Measurements from ENCODE around the gene ALDH1B1.
A peak's percentile ranks its signal among the peaks of the same experiment; 100 is the strongest.

The ALDH1B1 gene

DNA sequence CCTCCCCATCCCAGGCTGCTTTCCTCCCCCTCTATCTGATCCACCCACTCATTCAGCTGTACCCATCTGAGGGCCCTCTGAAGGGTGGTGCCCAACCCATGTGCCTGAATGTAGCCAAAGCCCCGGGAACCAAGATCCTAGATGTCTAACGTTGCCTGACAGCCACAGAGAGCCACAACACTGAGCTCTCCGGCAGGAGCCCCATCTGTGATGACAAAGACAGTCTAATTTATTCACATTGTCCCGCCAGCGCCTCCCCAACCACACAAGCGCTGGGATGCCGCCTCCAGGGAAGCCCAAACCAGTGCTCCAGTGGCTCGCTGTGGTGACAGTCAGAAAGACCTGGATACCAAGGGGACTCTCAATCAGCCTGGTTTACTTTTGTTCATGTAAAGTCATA is 23.4 kb downstream of the ALDH1B1 start:
- H3K27ac Mint-ChIP-seq: no peak overlapping the region
- no peaks in the 10 kb centered on the region for H3K36me3 Mint-ChIP-seq
- no peak overlapping the region for H3K4me3 Mint-ChIP-seq
- peaks cover 3% of the 10 kb centered on the region for H3K4me1 Mint-ChIP-seq
- no peaks in the 10 kb centered on the region for H3K9me3 Mint-ChIP-seq
- peaks cover 3% of the 10 kb centered on the region for H3K27me3 Mint-ChIP-seq

DNA sequence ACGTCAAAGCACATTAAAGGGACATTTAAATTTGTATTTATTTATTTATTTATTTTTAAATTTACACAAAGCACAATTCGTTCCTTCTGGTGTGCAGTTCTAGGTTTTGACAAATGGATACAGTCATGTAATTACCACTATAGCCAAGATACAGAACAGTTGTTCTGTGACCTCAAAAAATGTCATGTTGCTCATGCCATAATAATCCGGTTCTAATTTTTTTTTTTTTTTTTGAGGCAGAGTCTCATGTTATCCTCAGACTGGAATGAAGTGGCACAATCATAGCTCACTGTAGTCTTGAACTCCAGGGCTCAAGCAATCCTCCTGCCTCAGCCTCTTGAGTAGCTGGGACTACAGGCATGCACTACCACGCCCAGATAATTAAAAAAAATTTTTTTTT is 24.0 kb downstream of the ALDH1B1 start:
- H3K27ac Mint-ChIP-seq: no peak overlapping the region
- peaks cover 7% of the 10 kb centered on the region for H3K27me3 Mint-ChIP-seq
- H3K9me3 Mint-ChIP-seq: no peaks in the 10 kb centered on the region
- no peaks in the 10 kb centered on the region for H3K36me3 Mint-ChIP-seq
- H3K4me3 Mint-ChIP-seq: no peak overlapping the region
- H3K4me1 Mint-ChIP-seq: peaks cover 3% of the 10 kb centered on the region

DNA sequence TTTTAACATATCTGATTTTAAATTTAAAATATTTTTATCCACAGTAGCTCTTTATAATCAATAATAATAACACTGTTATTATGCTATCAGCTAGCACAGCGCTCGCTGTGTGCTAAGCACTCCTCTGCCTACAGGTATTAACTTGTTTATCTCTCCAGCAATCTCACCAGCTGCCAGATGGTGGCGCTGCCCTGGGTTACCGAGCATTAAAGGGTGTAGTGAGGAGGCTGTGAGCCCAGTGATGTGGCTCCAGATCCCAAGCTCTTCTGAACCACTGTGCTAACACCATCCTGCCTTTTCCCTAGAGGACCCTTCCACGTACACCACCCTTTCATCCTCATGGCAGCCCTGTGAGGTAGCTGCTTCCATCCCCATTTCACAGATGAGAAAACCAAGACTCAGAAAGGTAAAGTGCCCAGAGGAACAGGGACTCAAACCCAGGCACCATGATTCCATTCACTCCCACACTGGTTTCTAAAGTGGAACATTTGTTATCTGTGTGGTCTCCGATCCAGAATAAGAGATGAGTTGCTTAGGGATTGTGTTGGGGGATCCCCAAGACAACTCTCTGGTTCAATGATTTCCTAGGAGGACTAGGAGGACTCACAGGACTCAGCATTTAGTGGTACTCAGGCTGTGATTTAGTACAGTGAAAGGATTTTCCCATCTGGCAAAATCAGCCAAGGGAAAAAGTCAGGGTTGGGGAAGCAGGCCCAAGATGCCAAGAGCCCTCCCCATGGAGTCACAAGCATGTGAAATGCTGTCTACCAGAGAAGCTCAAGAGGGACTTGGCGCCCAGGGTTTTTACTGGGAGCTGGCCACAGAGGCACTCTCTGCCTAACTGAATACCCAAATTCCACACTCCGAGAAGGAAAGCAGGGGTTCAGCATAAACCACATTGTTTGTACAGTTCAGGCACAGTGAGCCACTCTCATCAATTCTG is 24.8 kb downstream of the ALDH1B1 start:
- Mint-ChIP-seq H3K4me1 (peaks cover 3% of the 10 kb centered on the region), H3K4me3 (no peak overlapping the region), H3K36me3 (no peaks in the 10 kb centered on the region), H3K27me3 (peaks cover 9% of the 10 kb centered on the region), H3K9me3 (no peaks in the 10 kb centered on the region), H3K27ac (no peak overlapping the region)

DNA sequence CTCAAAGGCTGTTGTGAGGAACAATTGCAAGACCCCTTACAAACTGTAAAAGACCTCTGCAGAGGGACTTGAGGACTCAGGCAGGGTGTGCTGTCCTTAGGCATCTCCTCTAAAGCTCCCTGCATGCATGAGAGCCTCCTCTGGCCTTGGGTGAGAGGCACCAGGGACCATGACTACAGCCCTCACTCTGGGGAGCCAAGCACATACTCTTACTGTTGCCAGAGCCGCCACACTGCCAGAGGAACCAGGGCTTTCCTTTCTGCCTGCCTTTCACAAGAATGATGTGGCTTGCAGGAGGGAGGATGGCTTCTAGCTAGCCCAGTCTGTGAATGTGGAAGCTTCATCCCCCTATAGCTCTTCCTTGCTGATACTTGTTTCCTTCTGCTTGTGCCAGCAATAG is 25.9 kb downstream of the ALDH1B1 start:
- peaks cover 14% of the 10 kb centered on the region for H3K27me3 Mint-ChIP-seq
- H3K4me1 Mint-ChIP-seq: peaks cover 4% of the 10 kb centered on the region
- H3K36me3 Mint-ChIP-seq: no peaks in the 10 kb centered on the region
- no peaks in the 10 kb centered on the region for H3K9me3 Mint-ChIP-seq
- no peak overlapping the region for H3K4me3 Mint-ChIP-seq
- no peak overlapping the region for H3K27ac Mint-ChIP-seq

DNA sequence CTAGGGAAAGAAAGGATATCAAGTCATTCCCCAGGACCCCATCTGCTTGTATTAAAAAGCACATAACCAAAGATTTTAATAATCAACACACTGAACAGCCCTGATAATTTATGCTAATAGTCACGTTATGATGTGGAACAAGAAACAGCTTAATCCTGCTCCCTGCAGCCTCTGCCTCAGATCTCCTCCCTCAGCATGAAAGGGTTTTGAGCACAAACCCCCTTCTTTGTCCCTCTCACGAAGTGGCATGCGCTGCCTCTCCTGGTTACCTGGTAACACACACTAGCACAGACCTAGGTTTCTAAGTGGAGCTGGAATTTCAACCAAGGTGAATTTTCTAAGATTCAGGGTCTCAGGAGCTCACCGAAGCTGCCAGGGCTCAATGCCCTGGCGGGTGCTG is 26.7 kb downstream of the ALDH1B1 start:
- Mint-ChIP-seq H3K27me3 (peaks cover 16% of the 10 kb centered on the region), H3K36me3 (no peaks in the 10 kb centered on the region), H3K9me3 (no peaks in the 10 kb centered on the region)

DNA sequence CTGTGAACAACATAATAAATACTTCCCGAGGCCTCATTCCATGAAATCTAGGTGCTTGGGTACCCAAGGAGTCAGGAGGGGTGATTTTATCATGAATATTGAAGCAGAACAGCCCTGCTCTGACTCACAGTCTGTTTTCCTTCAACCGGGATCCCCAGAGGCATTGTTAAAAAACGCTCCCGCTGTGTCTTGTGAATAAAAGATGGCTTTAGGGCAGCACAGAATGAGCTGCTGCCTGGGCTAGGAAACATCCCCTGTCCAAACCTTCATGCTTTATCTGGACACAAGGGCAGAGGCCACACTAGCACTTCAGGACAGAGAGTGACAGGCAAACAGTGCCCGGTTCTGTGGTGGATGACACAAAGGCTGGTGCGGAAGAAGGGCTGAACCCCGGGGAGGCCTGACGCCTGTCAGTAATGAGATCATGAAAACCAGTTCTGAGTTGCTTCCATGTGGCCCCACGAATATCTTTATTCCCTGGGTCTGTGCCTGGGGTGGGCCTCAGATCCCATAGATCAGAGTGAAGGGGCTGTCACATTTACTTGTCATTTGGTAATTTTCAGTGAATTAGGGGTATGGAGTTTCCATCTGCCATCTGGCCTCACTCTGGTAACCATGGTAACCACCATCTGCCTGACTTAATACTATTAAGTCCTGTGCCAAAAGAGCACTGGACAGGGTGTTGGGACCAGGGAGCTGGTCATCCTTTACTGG is 29.2 kb downstream of the ALDH1B1 start:
- Mint-ChIP-seq H3K9me3 (no peaks in the 10 kb centered on the region), H3K4me3 (no peak overlapping the region), H3K4me1 (peaks cover 12% of the 10 kb centered on the region), H3K27ac (no peak overlapping the region), H3K36me3 (no peaks in the 10 kb centered on the region), H3K27me3 (peaks cover 24% of the 10 kb centered on the region)

More for the DNA sequence above, 26.7 kb downstream of the ALDH1B1 start:
- peaks cover 7% of the 10 kb centered on the region for H3K4me1 Mint-ChIP-seq
- no peak overlapping the region for H3K27ac Mint-ChIP-seq
- no peak overlapping the region for H3K4me3 Mint-ChIP-seq

DNA sequence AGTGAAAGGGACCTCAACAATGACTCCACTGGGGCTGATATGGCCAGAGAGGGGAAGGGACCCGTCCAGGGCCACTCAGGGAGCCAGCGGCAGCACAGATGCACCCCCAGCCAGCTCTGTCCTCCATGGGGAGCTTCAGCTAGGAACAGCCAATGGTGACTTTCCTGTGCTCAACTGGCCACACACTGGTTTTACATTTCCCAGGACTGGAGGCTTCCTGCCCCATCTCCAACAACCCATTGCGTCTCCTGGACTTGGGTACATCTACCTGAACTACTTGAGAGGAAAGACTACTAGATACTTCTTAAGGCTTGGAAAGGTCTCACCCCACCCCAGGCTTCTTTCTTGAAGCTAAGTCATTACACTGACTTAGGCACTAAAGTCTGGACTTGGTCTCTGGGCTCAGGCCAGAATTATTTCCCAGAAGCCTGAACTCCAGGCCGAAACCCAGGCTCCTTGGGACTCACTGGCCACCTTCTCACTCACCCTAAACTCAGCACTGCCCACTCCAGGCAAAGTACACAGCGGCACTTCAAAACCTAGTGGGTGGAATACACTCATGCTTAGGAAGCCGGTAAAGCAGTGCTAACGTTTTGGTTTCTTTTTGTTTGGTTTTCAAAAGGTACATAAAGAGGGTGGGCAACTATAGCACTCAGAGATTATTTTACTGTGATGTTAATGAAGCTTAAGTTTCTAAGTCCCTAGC is 30.2 kb downstream of the ALDH1B1 start:
- H3K27ac Mint-ChIP-seq: no peak overlapping the region
- H3K9me3 Mint-ChIP-seq: no peaks in the 10 kb centered on the region
- peak overlapping the region; percentile 58 for H3K4me3 Mint-ChIP-seq
- H3K27me3 Mint-ChIP-seq: peaks cover 24% of the 10 kb centered on the region
- peaks cover 9% of the 10 kb centered on the region for H3K4me1 Mint-ChIP-seq
- H3K36me3 Mint-ChIP-seq: no peaks in the 10 kb centered on the region

DNA sequence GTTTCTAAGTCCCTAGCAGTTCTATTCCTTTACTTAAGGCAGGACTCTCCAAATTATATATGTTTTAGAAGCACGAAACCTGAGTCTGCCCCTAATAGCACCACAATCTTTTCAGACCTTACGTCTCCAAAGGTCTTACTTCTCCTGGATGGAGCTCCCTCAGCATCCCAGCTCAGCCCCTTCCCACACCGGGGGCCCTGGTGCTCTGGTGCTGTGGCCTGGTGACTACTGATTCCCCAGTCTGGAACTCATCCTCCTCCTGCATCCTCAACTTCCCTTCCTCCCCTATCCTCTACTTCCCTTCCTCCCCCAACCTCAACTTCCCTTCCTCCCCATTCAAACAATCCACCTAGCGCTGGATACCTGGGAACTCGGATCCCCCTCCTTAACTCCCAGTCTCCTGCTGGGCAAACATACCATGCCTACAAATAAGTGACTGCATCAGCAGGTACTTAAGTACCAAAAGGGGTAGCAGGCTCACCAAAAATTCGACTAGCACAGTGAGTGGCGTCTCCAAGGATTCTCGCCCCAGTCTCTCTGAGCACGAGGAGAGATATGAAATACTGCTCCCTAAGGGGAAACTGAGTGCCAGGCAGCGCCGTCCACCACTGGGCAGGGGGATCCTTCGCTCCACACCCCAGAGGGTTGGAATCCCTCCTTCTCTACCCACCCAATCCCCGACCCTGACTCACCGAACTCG is 30.9 kb downstream of the ALDH1B1 start:
- Mint-ChIP-seq H3K27ac (no peak overlapping the region), H3K4me1 (peaks cover 9% of the 10 kb centered on the region), H3K9me3 (no peaks in the 10 kb centered on the region), H3K4me3 (peak overlapping the region; percentile 58), H3K27me3 (peaks cover 24% of the 10 kb centered on the region), H3K36me3 (no peaks in the 10 kb centered on the region)

DNA sequence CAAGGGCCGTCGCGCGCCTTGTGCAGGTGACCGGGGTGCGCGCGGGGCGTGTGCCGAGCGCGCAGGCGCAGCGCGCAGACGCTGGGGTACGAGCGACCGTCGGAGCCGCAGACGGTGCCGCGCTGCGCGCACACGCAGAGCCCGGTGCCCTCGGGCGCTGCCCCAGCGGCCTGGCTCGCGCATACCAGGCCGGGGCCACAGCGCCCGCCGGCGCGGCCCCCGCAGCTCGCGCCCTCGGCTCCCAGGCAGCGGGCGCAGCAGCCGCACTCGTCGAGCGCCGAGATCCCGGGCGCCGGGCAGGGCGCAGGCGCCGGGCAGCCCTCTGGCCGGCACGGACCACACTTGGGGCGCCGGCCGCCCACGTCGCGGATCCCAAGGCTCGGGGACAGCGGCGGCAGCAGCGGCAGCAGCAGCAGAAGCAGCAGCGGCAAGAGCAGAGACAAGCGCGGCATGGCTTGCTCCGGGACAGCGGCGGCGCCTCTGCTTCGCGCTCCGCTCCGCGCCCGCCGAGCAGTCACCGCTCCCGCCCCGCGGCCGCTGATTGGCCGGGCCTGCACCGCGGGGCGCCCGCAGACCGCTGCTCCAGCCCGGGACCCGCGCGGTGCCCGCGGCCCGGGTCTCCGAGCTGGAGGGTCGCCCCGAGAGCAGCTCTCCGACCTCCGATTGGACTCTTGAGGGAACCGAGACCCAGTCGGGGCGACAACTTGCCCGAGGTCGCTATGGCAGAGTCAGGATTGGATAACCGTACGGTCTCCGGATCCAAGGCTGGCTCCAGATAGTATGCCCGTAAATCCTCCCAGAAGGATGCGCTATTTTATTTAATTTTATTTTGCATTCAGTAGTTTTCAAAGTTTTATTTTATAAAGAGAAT is 31.7 kb downstream of the ALDH1B1 start, which contains the start of gene IGFBPL1:
Gene IGFBPL1 (minus strand): TSS at position 482 of the 871 bp plus-strand sequence. CDS start 30 bp downstream, at position 452.
- no peaks in the 10 kb centered on the region for H3K9me3 Mint-ChIP-seq
- H3K27me3 Mint-ChIP-seq: peaks cover 24% of the 10 kb centered on the region
- H3K27ac Mint-ChIP-seq: no peak within 1 kb of the TSS
- peak within 1 kb of the TSS; percentile 58 for H3K4me3 Mint-ChIP-seq
- H3K36me3 Mint-ChIP-seq: no peaks in the 10 kb centered on the region
- H3K4me1 Mint-ChIP-seq: peaks cover 9% of the 10 kb centered on the region

DNA sequence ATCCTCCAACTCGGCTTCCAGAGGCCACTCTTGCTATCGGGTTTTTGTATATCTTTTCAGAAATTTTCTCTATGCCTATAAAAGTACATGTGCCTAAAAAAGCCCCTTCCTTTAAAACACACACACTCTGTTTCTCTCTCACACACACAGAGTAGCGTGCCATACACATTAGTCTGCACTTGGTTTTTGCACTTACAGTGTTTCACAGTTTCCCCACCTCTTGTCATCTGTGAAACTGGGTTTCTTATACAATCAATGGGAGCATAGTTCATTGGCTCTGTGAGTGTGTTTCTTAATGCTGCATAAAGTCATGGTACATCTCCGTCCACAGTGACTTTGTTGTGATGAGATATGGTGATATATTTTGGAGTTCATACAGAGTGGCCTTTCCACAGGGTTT is 32.4 kb downstream of the ALDH1B1 start:
- H3K27ac Mint-ChIP-seq: no peak overlapping the region
- H3K4me1 Mint-ChIP-seq: peaks cover 9% of the 10 kb centered on the region
- H3K36me3 Mint-ChIP-seq: no peaks in the 10 kb centered on the region
- no peaks in the 10 kb centered on the region for H3K9me3 Mint-ChIP-seq
- peaks cover 24% of the 10 kb centered on the region for H3K27me3 Mint-ChIP-seq
- H3K4me3 Mint-ChIP-seq: peak overlapping the region; percentile 38

DNA sequence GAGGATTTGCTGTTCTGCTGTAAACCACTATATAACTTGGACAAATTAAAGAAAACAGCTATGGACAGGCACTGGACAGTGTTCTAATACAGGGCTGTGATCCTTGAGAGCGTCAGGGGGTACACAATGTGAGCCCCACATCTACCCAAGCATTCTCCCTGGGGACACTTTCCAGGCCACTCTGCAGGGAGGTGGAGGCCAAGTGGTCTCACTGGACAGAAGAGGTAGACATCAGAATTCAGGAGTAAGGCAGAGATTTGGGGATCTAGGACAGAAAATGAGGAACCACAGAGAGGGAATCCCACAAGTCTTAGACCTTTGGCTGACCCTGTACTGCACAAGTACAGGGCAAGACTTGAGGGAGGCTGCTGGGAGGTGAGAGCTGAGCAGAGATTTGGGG is 35.6 kb downstream of the ALDH1B1 start:
- no peaks in the 10 kb centered on the region for H3K36me3 Mint-ChIP-seq
- H3K4me1 Mint-ChIP-seq: peaks cover 22% of the 10 kb centered on the region
- H3K9me3 Mint-ChIP-seq: no peaks in the 10 kb centered on the region
- peaks cover 12% of the 10 kb centered on the region for H3K27me3 Mint-ChIP-seq
- H3K27ac Mint-ChIP-seq: no peak overlapping the region
- no peak overlapping the region for H3K4me3 Mint-ChIP-seq

DNA sequence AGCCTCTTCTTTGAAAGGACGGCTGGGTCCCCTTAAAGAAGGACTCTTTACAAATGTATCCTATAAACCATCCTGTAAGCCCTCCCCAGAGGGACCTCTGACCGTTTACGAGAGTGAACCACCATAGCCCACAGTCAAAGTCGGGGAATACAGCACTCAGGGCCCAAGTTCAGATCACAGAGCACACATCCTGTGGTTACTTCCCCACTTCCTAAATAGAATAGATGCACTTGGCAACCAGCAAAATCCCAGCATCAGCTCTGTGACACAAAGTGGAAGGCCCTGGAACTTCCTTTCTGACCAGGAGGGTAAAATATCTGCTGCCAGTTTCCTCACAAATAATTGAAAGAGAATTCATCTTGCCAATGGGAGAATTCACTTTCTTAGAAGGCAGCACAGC is 38.6 kb downstream of the ALDH1B1 start:
- H3K27me3 Mint-ChIP-seq: no peaks in the 10 kb centered on the region
- no peak overlapping the region for H3K27ac Mint-ChIP-seq
- H3K4me3 Mint-ChIP-seq: no peak overlapping the region
- no peaks in the 10 kb centered on the region for H3K36me3 Mint-ChIP-seq
- H3K4me1 Mint-ChIP-seq: peaks cover 15% of the 10 kb centered on the region
- H3K9me3 Mint-ChIP-seq: no peaks in the 10 kb centered on the region

DNA sequence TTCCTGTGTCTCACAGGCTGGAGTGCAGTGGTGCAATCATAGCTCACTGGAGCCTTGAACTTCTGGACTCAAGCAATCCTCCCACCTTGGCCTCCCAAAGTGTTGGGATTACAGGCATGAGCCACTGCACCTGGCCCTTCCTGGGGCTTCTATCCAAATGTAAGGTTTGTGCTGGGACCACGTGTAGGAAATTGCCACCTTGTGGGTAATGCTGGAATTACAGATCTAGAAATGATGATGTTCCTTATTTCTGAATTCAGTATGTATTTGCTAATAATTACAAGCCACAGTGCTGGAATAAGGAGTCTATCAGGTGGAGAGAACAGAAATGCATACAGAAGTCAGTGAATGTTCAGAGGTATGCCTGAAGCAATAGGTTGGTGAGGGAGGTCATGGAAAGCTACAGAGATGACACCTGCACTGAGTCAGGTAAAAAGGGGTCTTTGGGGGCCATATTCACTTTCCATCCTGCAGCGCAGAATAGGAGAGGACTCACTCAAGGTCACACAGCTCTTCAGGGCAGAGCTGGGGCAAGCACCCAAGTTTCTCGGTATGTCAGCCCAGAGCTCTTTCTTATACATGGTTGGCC is 40.5 kb downstream of the ALDH1B1 start:
- no peaks in the 10 kb centered on the region for H3K27me3 Mint-ChIP-seq
- H3K9me3 Mint-ChIP-seq: no peaks in the 10 kb centered on the region
- H3K27ac Mint-ChIP-seq: no peak overlapping the region
- no peaks in the 10 kb centered on the region for H3K36me3 Mint-ChIP-seq
- peaks cover 15% of the 10 kb centered on the region for H3K4me1 Mint-ChIP-seq
- H3K4me3 Mint-ChIP-seq: no peak overlapping the region

DNA sequence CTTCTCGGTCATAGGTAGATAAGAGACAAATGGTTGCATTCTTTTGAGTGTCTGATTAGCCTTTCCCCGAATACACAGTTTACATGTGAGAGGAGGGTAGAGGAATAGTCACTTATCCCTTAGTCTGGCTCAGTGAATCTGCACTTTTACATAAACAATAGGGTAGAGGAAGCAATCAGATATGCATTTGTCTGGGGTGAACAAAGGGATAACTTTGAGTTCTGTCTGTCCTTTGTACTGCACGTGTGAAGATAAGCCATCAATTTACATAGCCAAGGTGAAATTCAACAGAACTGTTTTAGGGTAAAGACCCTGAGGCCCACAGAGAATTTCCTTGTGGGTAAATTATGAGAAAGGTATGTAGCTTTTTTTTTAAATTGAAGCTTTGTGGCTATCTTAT is 41.9 kb downstream of the ALDH1B1 start:
- no peak overlapping the region for H3K27ac Mint-ChIP-seq
- no peak overlapping the region for H3K4me3 Mint-ChIP-seq
- no peaks in the 10 kb centered on the region for H3K27me3 Mint-ChIP-seq
- H3K36me3 Mint-ChIP-seq: no peaks in the 10 kb centered on the region
- peaks cover 15% of the 10 kb centered on the region for H3K4me1 Mint-ChIP-seq
- H3K9me3 Mint-ChIP-seq: no peaks in the 10 kb centered on the region
